Gastroesophageal sphincter (tissue), 4 donors: Measurements from ENCODE around the gene PPM1L. TPM values are rescaled to one million over a fixed set of nuclear protein-coding genes. Genes with fewer than 3 reads are reported as not detected.

Experiments used
- ATAC-seq: fragments of 150-250 bp; one replicate; pipeline ENCODE4 v1.9.1; 2016; ENCODE audit warnings: mild to moderate bottlenecking, moderate library complexity
- H3K27ac ChIP-seq, 4 donors: fragments of 200-600 bp; sonication (generic) in 3 of 4; 1 replicate in 3 of 4; 2 replicates in 1 of 4; pipeline ENCODE4 v1.5.1; 2016 to 2019
- H3K27me3 ChIP-seq: fragments of 200-600 bp; sonication (generic); one replicate; pipeline ENCODE4 v1.5.1; 2019
- H3K36me3 ChIP-seq, 2 donors: fragments of 200-600 bp; sonication (generic); one replicate each; pipeline ENCODE4 v1.5.1; 2019; ENCODE audit warnings: control low read depth in 1 of 2
- H3K4me1 ChIP-seq, 3 donors: fragments of 200-600 bp; sonication (generic); 1 replicate in 2 of 3; 2 replicates in 1 of 3; pipeline ENCODE4 v1.5.1; 2016 to 2019; ENCODE audit warnings: control low read depth in 2 of 3
- H3K4me3 ChIP-seq, 2 donors: fragments of 200-600 bp; sonication (generic); one replicate each; pipeline ENCODE4 v1.5.1; 2019; ENCODE audit warnings: mild to moderate bottlenecking in 1 of 2, moderate library complexity in 1 of 2
- H3K9me3 ChIP-seq, 3 donors: fragments of 200-600 bp; sonication (generic); one replicate each; pipeline ENCODE4 v1.5.1; 2017 to 2019; ENCODE audit warnings: control low read depth in 2 of 3
- EP300 ChIP-seq: sonication (generic); formaldehyde crosslinking; IDR thresholded peaks from one replicate; pipeline ENCODE4 v1.6.1; 2017; ENCODE audit warnings: antibody characterized with exemption, mild to moderate bottlenecking
- POLR2A ChIP-seq, 2 donors: fragments of 450-650 bp; IDR thresholded peaks; one replicate each; pipeline ENCODE4 v1.6.1; 2017; ENCODE audit warnings: antibody characterized with exemption in 2 of 2, mild to moderate bottlenecking in 2 of 2, moderate library complexity in 1 of 2
- POLR2AphosphoS5 ChIP-seq: sonication (generic); formaldehyde crosslinking; IDR thresholded peaks from one replicate; pipeline ENCODE4 v1.6.1; 2017; ENCODE audit warnings: antibody characterized with exemption
- WGBS, 2 donors: methylation state at CpG; one replicate each; pipeline ENCODE4 v1.1.5; 2018; ENCODE audit warnings: low coverage in 1 of 2; 5-methylcytosine and 5-hydroxymethylcytosine counted together
- total RNA-seq, 4 donors: library from RNA; depleted of rRNA; stranded (reverse); fragments of >200 nt; gene quantifications; one replicate each; pipeline ENCODE4 v1.1.0, GENCODE V29; 2016
- TF ChIP-seq, protein P1 (sequence below), 4 experiments: fragments of 200-600 bp in 2 of 4; fragments of 450-650 bp in 2 of 4; sonication (generic) in 1 of 4; IDR thresholded peaks; one replicate each; pipeline ENCODE4 v1.5.1; 2017 to 2019; ENCODE audit warnings: antibody characterized with exemption in 4 of 4, mild to moderate bottlenecking in 2 of 4, moderate library complexity in 2 of 4

Gene PPM1L
- total RNA-seq, 4 donors from 2014 or later = 47.4 to 93.1 (median 60.6) TPM

DNA sequence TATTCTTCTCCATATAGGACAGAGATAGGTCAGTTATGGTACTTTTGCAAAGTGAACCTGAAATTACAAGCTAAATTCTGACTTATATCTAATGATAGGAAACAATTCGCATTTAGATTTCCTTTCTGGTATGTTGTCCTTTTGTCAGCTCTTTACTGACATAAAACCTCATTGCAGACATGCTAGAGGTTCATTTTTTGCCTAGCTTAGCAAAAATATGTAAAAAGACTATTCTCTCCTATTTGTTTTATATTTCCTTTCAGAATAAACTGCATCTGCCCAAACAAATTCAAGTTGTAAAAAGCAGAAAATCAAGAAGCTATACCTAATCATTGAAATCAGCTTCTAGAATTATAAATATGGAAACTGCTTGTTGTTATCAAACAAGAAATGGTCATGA, 168.7 kb downstream of the PPM1L start:
- ATAC-seq = no peak
- peaks cover 0 to 27% (median 5%) of the 10 kb centered on the region in 3 donors for H3K4me1 ChIP-seq
- no peaks in the 10 kb centered on the region for H3K27me3 ChIP-seq
- H3K36me3 ChIP-seq = no peaks in the 10 kb centered on the region
- H3K27ac ChIP-seq = no peak overlapping the region
- H3K9me3 ChIP-seq = no peaks in the 10 kb centered on the region
- WGBS, 2 donors = 82 to 90% methylated on average over 1 of the region's 1 CpG
- no peak overlapping the region for H3K4me3 ChIP-seq
- TF ChIP-seq, protein P1, sequence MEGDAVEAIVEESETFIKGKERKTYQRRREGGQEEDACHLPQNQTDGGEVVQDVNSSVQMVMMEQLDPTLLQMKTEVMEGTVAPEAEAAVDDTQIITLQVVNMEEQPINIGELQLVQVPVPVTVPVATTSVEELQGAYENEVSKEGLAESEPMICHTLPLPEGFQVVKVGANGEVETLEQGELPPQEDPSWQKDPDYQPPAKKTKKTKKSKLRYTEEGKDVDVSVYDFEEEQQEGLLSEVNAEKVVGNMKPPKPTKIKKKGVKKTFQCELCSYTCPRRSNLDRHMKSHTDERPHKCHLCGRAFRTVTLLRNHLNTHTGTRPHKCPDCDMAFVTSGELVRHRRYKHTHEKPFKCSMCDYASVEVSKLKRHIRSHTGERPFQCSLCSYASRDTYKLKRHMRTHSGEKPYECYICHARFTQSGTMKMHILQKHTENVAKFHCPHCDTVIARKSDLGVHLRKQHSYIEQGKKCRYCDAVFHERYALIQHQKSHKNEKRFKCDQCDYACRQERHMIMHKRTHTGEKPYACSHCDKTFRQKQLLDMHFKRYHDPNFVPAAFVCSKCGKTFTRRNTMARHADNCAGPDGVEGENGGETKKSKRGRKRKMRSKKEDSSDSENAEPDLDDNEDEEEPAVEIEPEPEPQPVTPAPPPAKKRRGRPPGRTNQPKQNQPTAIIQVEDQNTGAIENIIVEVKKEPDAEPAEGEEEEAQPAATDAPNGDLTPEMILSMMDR (IDR thresholded peaks at IDR 0.05) = no peak
- TF ChIP-seq EP300 = no peak
- no peak for TF ChIP-seq POLR2A (IDR thresholded peaks at IDR 0.05)
- TF ChIP-seq POLR2AphosphoS5 = no peak

DNA sequence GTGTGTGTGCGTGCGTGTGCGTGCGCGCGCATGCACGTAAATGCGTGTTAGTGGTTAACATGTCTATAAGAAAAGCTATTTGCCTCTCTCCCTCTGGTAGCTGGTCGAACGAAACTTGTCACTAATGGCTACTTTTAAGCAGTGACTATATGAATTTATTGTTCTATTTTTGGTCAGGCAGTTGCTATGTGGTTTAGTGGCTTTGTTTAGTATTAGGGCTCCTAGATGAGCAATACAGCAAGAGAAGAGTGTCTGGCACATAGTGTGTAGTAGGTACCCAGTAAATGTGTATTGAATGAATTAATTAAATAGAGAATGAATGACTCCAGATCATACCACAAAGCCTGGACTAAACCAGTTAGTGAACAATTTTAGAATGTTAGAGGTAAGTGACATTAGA, 171.6 kb downstream of the PPM1L start:
- no peaks in the 10 kb centered on the region for H3K27me3 ChIP-seq
- H3K4me1 ChIP-seq = peaks cover 0 to 37% (median 5%) of the 10 kb centered on the region in 3 donors
- H3K27ac ChIP-seq = no peak overlapping the region
- WGBS, 2 donors = 91 to 93% methylated on average over 10 of the region's 10 CpGs
- H3K9me3 ChIP-seq = no peaks in the 10 kb centered on the region
- H3K4me3 ChIP-seq = no peak overlapping the region
- no peak for TF ChIP-seq POLR2AphosphoS5
- TF ChIP-seq POLR2A (IDR thresholded peaks at IDR 0.05) = no peak
- TF ChIP-seq EP300 = no peak
- TF ChIP-seq, protein P1 (IDR thresholded peaks at IDR 0.05) = no peak
- H3K36me3 ChIP-seq = no peaks in the 10 kb centered on the region
- ATAC-seq = no peak

DNA sequence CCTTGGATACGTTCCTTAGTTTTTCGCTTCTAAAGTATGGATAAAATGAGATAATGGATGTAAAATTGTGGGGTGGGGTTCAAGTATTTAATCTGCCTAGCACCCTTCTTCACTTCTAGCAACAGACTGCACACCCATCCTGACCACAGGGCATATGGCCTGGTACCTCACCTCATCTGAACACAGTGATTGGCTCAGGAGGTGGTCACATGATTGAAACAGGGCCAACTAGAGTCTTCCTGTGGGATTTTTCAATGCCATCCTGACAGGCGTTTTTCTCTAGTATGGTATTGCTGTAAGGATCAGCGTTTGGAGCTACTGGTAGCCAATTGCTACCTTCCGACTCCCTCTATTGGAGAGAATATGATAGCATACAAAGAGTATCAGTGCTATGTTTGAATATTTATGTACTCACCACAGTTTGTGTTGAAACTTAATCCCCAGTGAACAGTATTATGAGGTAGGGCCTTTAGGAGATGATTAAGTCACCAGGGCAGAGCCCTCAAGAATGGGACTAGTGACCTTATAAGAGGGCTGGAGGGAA, 172.2 kb downstream of the PPM1L start:
- Histone ChIP-seq H3K4me3 (no peak overlapping the region), H3K9me3 (no peaks in the 10 kb centered on the region), H3K36me3 (no peaks in the 10 kb centered on the region), H3K27me3 (no peaks in the 10 kb centered on the region), H3K27ac (no peak overlapping the region), H3K4me1 (peaks cover 0 to 39% (median 5%) of the 10 kb centered on the region in 3 donors)
- WGBS, 2 donors = 80 to 81% methylated on average over 4 to 5 of the region's 5 CpGs
- TF ChIP-seq EP300 (no peak), POLR2AphosphoS5 (no peak), POLR2A (IDR thresholded peaks at IDR 0.05) (no peak)
- TF ChIP-seq, protein P1 (IDR thresholded peaks at IDR 0.05) = no peak
- ATAC-seq = no peak

DNA sequence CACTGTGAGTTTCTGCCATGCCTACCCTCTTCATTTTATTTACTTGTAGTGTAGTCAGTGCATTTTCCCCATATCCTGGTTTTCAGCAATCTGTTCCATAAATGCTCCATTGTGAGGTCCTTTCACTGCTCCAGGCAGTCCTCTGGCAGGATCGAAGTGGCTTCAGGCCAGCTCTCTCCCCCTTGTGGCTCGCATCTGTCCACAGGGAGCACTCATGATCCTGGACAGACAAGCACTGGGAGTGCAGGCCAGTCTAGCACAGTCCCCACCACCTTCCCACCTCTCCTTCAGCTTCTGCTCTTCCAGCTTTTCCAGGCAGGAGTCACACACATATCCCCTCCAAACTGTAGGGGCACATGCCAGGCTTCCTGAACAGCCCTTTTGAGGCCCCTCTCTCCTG, 173.6 kb downstream of the PPM1L start:
- no peaks in the 10 kb centered on the region for H3K9me3 ChIP-seq
- 50% methylated on average over 2 of the region's 2 CpGs; no CpG with 5 or more reads in 1 of the 2 donors for WGBS, 2 donors
- peaks cover 0 to 33% (median 5%) of the 10 kb centered on the region in 3 donors for H3K4me1 ChIP-seq
- H3K4me3 ChIP-seq = no peak overlapping the region
- H3K27me3 ChIP-seq = no peaks in the 10 kb centered on the region
- no peaks in the 10 kb centered on the region for H3K36me3 ChIP-seq
- peak; percentile 25 for ATAC-seq
- no peak overlapping the region for H3K27ac ChIP-seq
- TF ChIP-seq, protein P1 (IDR thresholded peaks at IDR 0.05) = peak in 2 of 4 experiments; percentile 14 to 40
- TF ChIP-seq POLR2A (IDR thresholded peaks at IDR 0.05) (no peak), POLR2AphosphoS5 (no peak), EP300 (no peak)

DNA sequence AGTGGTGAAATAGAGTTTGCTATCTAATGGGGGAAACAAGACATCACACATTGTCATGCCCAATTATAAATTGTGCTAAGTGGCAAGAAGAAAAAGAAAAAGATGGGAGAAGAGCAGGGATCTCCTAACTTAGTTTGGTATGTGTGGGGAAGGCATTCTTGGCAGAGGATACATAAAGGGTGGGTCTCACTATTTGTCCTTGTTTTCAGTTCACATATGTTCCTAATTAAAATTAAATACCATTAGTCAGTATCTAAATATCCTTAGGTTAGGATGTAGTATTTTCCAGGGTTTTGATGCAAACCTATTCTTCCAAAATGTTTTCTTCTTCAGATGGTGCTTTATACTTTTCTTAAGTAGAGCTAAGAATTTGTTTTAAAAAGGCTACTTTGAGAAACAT, 175.4 kb downstream of the PPM1L start:
- TF ChIP-seq EP300 (no peak), POLR2A (IDR thresholded peaks at IDR 0.05) (no peak)
- TF ChIP-seq, protein P1 (IDR thresholded peaks at IDR 0.05) = no peak
- H3K4me3 ChIP-seq = no peak overlapping the region
- no peak for ATAC-seq
- H3K9me3 ChIP-seq = no peaks in the 10 kb centered on the region
- peaks cover 0 to 27% (median 5%) of the 10 kb centered on the region in 3 donors for H3K4me1 ChIP-seq
- H3K36me3 ChIP-seq = no peaks in the 10 kb centered on the region
- H3K27ac ChIP-seq = no peak overlapping the region
- H3K27me3 ChIP-seq = no peaks in the 10 kb centered on the region
